Pons (tissue), 1 donor: ENCODE results near the gene NFAT5.
"Not testable (repeated sequence)": the region's sequence is repeated elsewhere in the genome, so short reads cannot be mapped to it uniquely, and the experiment has no call there.

Experiments
- DNase-seq: peaks from one replicate; pipeline ENCODE4 v3.0.0-alpha.2; 2016; ENCODE audit warnings: low spot score

The NFAT5 gene

GRCh38 chr16:69595127-69596036, 29.6 kb downstream of the NFAT5 start:
- DNase-seq = no peak

- no peak for DNase-seq
Measured at GRCh38 chr16:69596801-69597200, 31.0 kb downstream of the NFAT5 start.

GRCh38 chr16:69598045-69598444, 32.3 kb downstream of the NFAT5 start:
- no peak for DNase-seq

- no peak for DNase-seq
Measured at GRCh38 chr16:69599731-69600130, 34.0 kb downstream of the NFAT5 start.

GRCh38 chr16:69600202-69600601, 34.4 kb downstream of the NFAT5 start:
- DNase-seq = no peak

GRCh38 chr16:69601250-69601649, 35.5 kb downstream of the NFAT5 start:
- no peak for DNase-seq

- DNase-seq = no peak
Measured at GRCh38 chr16:69606985-69607384, 41.2 kb downstream of the NFAT5 start.

- no peak for DNase-seq
Measured at GRCh38 chr16:69607674-69608073, 41.9 kb downstream of the NFAT5 start.

- no peak for DNase-seq
Measured at GRCh38 chr16:69610356-69610755, 44.6 kb downstream of the NFAT5 start.

GRCh38 chr16:69611103-69611640, 45.4 kb downstream of the NFAT5 start:
- DNase-seq = no peak

- no peak for DNase-seq
Measured at GRCh38 chr16:69613378-69614154, 47.8 kb downstream of the NFAT5 start.

- no peak for DNase-seq
Measured at GRCh38 chr16:69615528-69615927, 49.8 kb downstream of the NFAT5 start.

- DNase-seq = no peak
Measured at GRCh38 chr16:69616082-69616481, 50.3 kb downstream of the NFAT5 start.

GRCh38 chr16:69618307-69618706, 52.5 kb downstream of the NFAT5 start:
- peak; percentile 14 for DNase-seq

GRCh38 chr16:69618721-69619120, 53.0 kb downstream of the NFAT5 start:
- no peak for DNase-seq

GRCh38 chr16:69619514-69619913, 53.7 kb downstream of the NFAT5 start:
- DNase-seq = no peak

GRCh38 chr16:69620573-69620972, 54.8 kb downstream of the NFAT5 start:
- DNase-seq = no peak

- DNase-seq = no peak
Measured at GRCh38 chr16:69621225-69621624, 55.5 kb downstream of the NFAT5 start.

- no peak for DNase-seq
Measured at GRCh38 chr16:69626256-69626655, 60.5 kb downstream of the NFAT5 start.

- DNase-seq = no peak
Measured at GRCh38 chr16:69632828-69633227, 67.1 kb downstream of the NFAT5 start.

- no peak for DNase-seq
Measured at GRCh38 chr16:69633375-69633774, 67.6 kb downstream of the NFAT5 start.

- DNase-seq = not testable (repeated sequence)
Measured at GRCh38 chr16:69636563-69637146, 70.9 kb downstream of the NFAT5 start.
